Retina (tissue), 1 donor: ENCODE results near the gene MYH9.
A peak's percentile ranks its signal among the peaks of the same experiment; 100 is the strongest.
"Not testable (repeated sequence)": the region's sequence is repeated elsewhere in the genome, so short reads cannot be mapped to it uniquely, and the experiment has no call there.

Experiments used
- DNase-seq: peaks from one replicate; pipeline ENCODE4 v3.0.0-alpha.2; 2016

Gene MYH9

GRCh38 chr22:36413022-36413775 lies 25.4 kb upstream of the MYH9 start:
- no peak for DNase-seq

- DNase-seq: no peak
Measured at GRCh38 chr22:36411589-36412258, 24.0 kb upstream of the MYH9 start.

GRCh38 chr22:36409911-36410756 lies 22.4 kb upstream of the MYH9 start:
- peak; percentile 93 for DNase-seq

GRCh38 chr22:36409554-36409910 lies 21.8 kb upstream of the MYH9 start:
- not testable (repeated sequence) for DNase-seq

- DNase-seq: no peak
Measured at GRCh38 chr22:36409056-36409455, 21.3 kb upstream of the MYH9 start.

GRCh38 chr22:36406721-36407120 lies 19.0 kb upstream of the MYH9 start:
- no peak for DNase-seq

GRCh38 chr22:36405671-36406538 lies 18.1 kb upstream of the MYH9 start:
- no peak for DNase-seq

- DNase-seq: no peak
Measured at GRCh38 chr22:36405221-36405661, 17.5 kb upstream of the MYH9 start.

- DNase-seq: no peak
Measured at GRCh38 chr22:36404446-36404845, 16.7 kb upstream of the MYH9 start.

GRCh38 chr22:36399472-36399778 lies 11.7 kb upstream of the MYH9 start:
- DNase-seq: no peak

- DNase-seq: no peak
Measured at GRCh38 chr22:36398601-36399471, 11.1 kb upstream of the MYH9 start.

GRCh38 chr22:36397131-36398093 lies 9.6 kb upstream of the MYH9 start:
- no peak for DNase-seq

GRCh38 chr22:36395915-36396314 lies 8.1 kb upstream of the MYH9 start:
- DNase-seq: no peak

GRCh38 chr22:36395055-36395849 lies 7.5 kb upstream of the MYH9 start:
- no peak for DNase-seq

- DNase-seq: no peak
Measured at GRCh38 chr22:36391638-36392037, 3.9 kb upstream of the MYH9 start.

GRCh38 chr22:36389122-36389521 lies 1.4 kb upstream of the MYH9 start:
- not testable (repeated sequence) for DNase-seq

GRCh38 chr22:36387709-36387958 lies 133 bp downstream of the MYH9 start:
- no peak for DNase-seq

GRCh38 chr22:36386900-36387708 lies 663 bp downstream of the MYH9 start:
- DNase-seq: peak; percentile 66

- DNase-seq: peak; percentile 70
Measured at GRCh38 chr22:36386351-36386899, 1.3 kb downstream of the MYH9 start.
